ENCODE data around the gene KLHL25. TPM values are rescaled to one million over a fixed set of nuclear protein-coding genes. Genes with fewer than 3 reads are reported as not detected.

Gene KLHL25
- total RNA-seq, 1 experiment from 2014 or later: 18.4 TPM

- Histone ChIP-seq H3K27me3 (ENCODE audit: insufficient read depth, low read length) (no peaks in the 10 kb centered on the region), H3K56ac (ENCODE audit: insufficient read length, low read depth, low read length) (no peak overlapping the region), H3K4me2 (ENCODE audit: insufficient read depth, insufficient read length, low read length) (no peak overlapping the region), H3K27ac (ENCODE audit: insufficient read length, low read depth, low read length) (no peak overlapping the region), H3K14ac (ENCODE audit: insufficient read depth, low read length) (no peak overlapping the region), H3K9ac (ENCODE audit: extremely low read depth, insufficient read length, low read length) (no peak overlapping the region), H4K5ac (ENCODE audit: insufficient read length, low read depth, low read length) (no peak overlapping the region), H2BK12ac (ENCODE audit: insufficient read length, low read depth, low read length) (no peak overlapping the region), H3K79me2 (ENCODE audit: insufficient read depth, low read length) (peaks cover 14% of the 10 kb centered on the region; the same call in 1 of the 2 replicates), H3K4me1 (ENCODE audit: insufficient read depth, low read length) (peaks cover 14% of the 10 kb centered on the region; the same call in 1 of the 2 replicates), H4K20me1 (ENCODE audit: control insufficient read depth, insufficient read depth, insufficient read length) (no peaks in the 10 kb centered on the region), H2BK20ac (ENCODE audit: low read depth, low read length, poor library complexity, severe bottlenecking) (no peak overlapping the region), H3K23ac (ENCODE audit: insufficient read length, low read depth, low read length) (no peak overlapping the region), H3K9me3 (ENCODE audit: control insufficient read depth, low read depth, low read length) (no peaks in the 10 kb centered on the region), H3K23me2 (ENCODE audit: insufficient read length, low read depth, low read length, poor library complexity, severe bottlenecking) (no peaks in the 10 kb centered on the region), H2BK120ac (ENCODE audit: low read depth, low read length, poor library complexity, severe bottlenecking) (no peak overlapping the region), H3K18ac (ENCODE audit: insufficient read length, low read depth, low read length) (no peak overlapping the region), H4K8ac (replicated peaks; ENCODE audit: insufficient read length, low read depth, low read length) (no peak overlapping the region), H3T11ph (ENCODE audit: low read length) (no peak overlapping the region), H2AK5ac (ENCODE audit: insufficient read length, low read length) (no peak overlapping the region), H3K4ac (ENCODE audit: low read depth, low read length) (no peak overlapping the region), H2BK5ac (ENCODE audit: insufficient read length, low read length) (no peak overlapping the region), H4K91ac (ENCODE audit: insufficient read length, low read depth, low read length) (no peak overlapping the region), H2BK15ac (ENCODE audit: low read depth, low read length) (no peak overlapping the region), H3K79me1 (ENCODE audit: insufficient read depth, low read depth, low read length, poor library complexity, severe bottlenecking) (peaks cover 3% of the 10 kb centered on the region), H2AFZ (ENCODE audit: low read length) (no peak overlapping the region)
- no peaks in the 10 kb centered on the region for H3K27me3 Mint-ChIP-seq (ENCODE audit: low read depth)
- peaks cover 7 to 14% (median 10%) of the 10 kb centered on the region in 3 experiments for H3K36me3 Mint-ChIP-seq (ENCODE audit: insufficient read depth in 1 of 3, low read depth in 3 of 3)
- no peak for TF ChIP-seq CTCF (conservative IDR thresholded peaks at IDR 0.05)
- no peak overlapping the region for H3K4me3 Mint-ChIP-seq
- no peak for DNase-seq
- H3K27ac Mint-ChIP-seq: peak overlapping the region in 2 of 3 experiments; percentile 39 to 67; a peak in 1 of 7 replicates
- no CpG with 5 or more reads among the region's 3 CpGs for WGBS (ENCODE audit: extremely low coverage, insufficient read length, low lambda C conversion rate)
- peaks cover 47 to 51% of the 10 kb centered on the region in 2 experiments for H3K4me1 Mint-ChIP-seq
- H3K9me3 Mint-ChIP-seq: no peaks in the 10 kb centered on the region
Measured at GRCh38 chr15:85786781-85787114, 8.0 kb downstream of the KLHL25 start.
